Testis (tissue), 2 donors: ENCODE measurements around the gene PDE4C.

Source experiments
- POLR2A ChIP-seq: fragments of 450-650 bp; IDR thresholded peaks from one replicate; pipeline ENCODE4 v1.6.1; 2017; ENCODE audit warnings: antibody characterized with exemption, mild to moderate bottlenecking, moderate library complexity
- TF ChIP-seq, protein P1 (sequence below), 3 experiments: fragments of 450-650 bp in 2 of 3; fragments of 200-600 bp in 1 of 3; sonication (generic) in 1 of 3; IDR thresholded peaks; one replicate each; pipeline ENCODE4 v1.5.1; 2016 to 2019; ENCODE audit warnings: antibody characterized with exemption in 3 of 3, mild to moderate bottlenecking in 2 of 3, moderate library complexity in 1 of 3

DNA sequence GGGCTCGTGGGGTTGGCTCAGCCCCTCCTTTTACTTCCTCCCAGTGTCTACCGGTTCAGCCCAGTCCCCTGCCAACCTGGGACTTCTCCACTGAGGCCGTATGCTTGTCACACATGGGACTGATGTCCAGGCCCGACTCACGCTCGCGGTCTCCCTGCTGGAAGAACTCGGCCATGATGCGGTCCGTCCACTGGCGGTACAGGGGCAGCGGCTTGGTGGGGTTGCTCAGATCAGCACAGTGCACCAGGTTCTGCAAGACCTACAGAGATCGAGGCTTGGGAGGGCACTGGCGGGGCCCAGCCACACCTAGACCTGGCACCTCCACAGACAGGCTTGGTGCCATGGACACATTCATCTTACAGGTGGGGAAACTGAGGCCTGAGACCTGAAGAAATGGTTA, 14.6 kb downstream of the PDE4C start:
- TF ChIP-seq, protein P1, sequence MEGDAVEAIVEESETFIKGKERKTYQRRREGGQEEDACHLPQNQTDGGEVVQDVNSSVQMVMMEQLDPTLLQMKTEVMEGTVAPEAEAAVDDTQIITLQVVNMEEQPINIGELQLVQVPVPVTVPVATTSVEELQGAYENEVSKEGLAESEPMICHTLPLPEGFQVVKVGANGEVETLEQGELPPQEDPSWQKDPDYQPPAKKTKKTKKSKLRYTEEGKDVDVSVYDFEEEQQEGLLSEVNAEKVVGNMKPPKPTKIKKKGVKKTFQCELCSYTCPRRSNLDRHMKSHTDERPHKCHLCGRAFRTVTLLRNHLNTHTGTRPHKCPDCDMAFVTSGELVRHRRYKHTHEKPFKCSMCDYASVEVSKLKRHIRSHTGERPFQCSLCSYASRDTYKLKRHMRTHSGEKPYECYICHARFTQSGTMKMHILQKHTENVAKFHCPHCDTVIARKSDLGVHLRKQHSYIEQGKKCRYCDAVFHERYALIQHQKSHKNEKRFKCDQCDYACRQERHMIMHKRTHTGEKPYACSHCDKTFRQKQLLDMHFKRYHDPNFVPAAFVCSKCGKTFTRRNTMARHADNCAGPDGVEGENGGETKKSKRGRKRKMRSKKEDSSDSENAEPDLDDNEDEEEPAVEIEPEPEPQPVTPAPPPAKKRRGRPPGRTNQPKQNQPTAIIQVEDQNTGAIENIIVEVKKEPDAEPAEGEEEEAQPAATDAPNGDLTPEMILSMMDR (IDR thresholded peaks at IDR 0.05) = no peak
- TF ChIP-seq POLR2A = no peak
